ENCODE data around the gene CSTA. TPM values are rescaled to one million over a fixed set of nuclear protein-coding genes. Genes with fewer than 3 reads are reported as not detected.

Gene CSTA
- total and polyA plus RNA-seq, 2 of the 13 experiments (the other 11 are each of a cell fraction or from before 2014, with no cell fraction given): 3.9 to 11.0 TPM

DNA sequence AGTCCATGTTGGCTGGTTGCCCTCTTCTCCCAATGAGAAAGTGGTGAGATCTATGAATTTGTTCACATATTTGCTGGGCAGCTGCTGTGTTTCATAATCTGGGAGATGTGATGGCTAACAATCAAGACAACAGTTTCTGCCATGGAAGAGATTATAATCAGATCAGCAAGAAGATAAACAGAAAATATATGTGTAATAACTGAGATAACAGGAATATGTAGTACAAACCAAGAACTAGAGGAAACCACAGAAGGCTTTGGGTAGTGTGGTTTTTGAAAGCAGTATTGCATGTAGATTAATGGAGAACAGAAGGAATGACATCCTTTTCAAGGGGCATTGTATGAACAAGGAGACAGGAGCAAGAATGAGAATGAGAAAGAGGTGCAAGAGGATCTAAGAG is 12.2 kb upstream of the CSTA start (continued):
- TF ChIP-seq ZNF782 (CRISPR knock-in tag; IDR thresholded peaks at IDR 0.05; ENCODE audit: borderline replicate concordance): no peak

- POLR2A ChIA-PET: no interaction called here
- H3K27ac ChIP-seq (ENCODE audit: extremely low read length, insufficient read depth, low read length): no peak overlapping the region
- no peak for FAIRE-seq
Measured at GRCh38 chr3:122313281-122313680, 11.8 kb upstream of the CSTA start.

More at GRCh38 chr3:122313281-122313680, 11.8 kb upstream of the CSTA start:
- no peaks in the 10 kb centered on the region for H3K36me3 ChIP-seq (replicated peaks in 1 of 2; ENCODE audit: control insufficient read depth in 1 of 2, insufficient read depth in 2 of 2, low read length in 2 of 2)
- ATAC-seq (no peak), DNase-seq (ENCODE audit: low spot score) (no peak)
- in situ Hi-C loops (cut with HindIII; ENCODE audit: extremely low pct_ligation_motif_present, low pct_unique_long_range_greater_than_20kb) (loop anchor here (5.0 kb wide), 1 partner anchor 44 kb away; no protein-coding TSS in a partner anchor), intact Hi-C loops (cut with micrococcal nuclease; ENCODE audit: unreplicated experiment) (no loop called here)
- CTCF ChIA-PET (ENCODE audit: low intra/inter-chr PET ratio, low total read pairs): no interaction called here
- no peak overlapping the region for H2AFZ ChIP-seq (ENCODE audit: low read length)
- H3K4me2 ChIP-seq (ENCODE audit: low read depth, low read length): no peak overlapping the region
- TF ChIP-seq ZNF672 (CRISPR knock-in tag; IDR thresholded peaks at IDR 0.05): no peak
- no peak for TF ChIP-seq ZNF766 (CRISPR knock-in tag; IDR thresholded peaks at IDR 0.05; ENCODE audit: borderline replicate concordance)
- TF ChIP-seq ZNF567 (CRISPR knock-in tag; IDR thresholded peaks at IDR 0.05; ENCODE audit: borderline replicate concordance): no peak
- no peak for TF ChIP-seq PHB2 (IDR thresholded peaks at IDR 0.05; ENCODE audit: partially characterized antibody)
- TF ChIP-seq ZNF460 (CRISPR knock-in tag; IDR thresholded peaks at IDR 0.05; ENCODE audit: borderline replicate concordance): no peak
- no peak for TF ChIP-seq GPN1 (CRISPR knock-in tag; IDR thresholded peaks at IDR 0.05; ENCODE audit: borderline replicate concordance)
- TF ChIP-seq, protein P1, sequence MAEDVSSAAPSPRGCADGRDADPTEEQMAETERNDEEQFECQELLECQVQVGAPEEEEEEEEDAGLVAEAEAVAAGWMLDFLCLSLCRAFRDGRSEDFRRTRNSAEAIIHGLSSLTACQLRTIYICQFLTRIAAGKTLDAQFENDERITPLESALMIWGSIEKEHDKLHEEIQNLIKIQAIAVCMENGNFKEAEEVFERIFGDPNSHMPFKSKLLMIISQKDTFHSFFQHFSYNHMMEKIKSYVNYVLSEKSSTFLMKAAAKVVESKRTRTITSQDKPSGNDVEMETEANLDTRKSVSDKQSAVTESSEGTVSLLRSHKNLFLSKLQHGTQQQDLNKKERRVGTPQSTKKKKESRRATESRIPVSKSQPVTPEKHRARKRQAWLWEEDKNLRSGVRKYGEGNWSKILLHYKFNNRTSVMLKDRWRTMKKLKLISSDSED (CRISPR knock-in tag; IDR thresholded peaks at IDR 0.05): no peak
- no peak for TF ChIP-seq ARNT2 (CRISPR knock-in tag; IDR thresholded peaks at IDR 0.05; ENCODE audit: low read depth)
- TF ChIP-seq HMG20B (CRISPR knock-in tag; conservative IDR thresholded peaks at IDR 0.05): no peak
- TF ChIP-seq ZNF589 (CRISPR knock-in tag; conservative IDR thresholded peaks at IDR 0.05): no peak
- TF ChIP-seq SYNCRIP (IDR thresholded peaks at IDR 0.05; ENCODE audit: insufficient read depth, low read depth, low read length): no peak
- no peak for TF ChIP-seq ZNF367 (CRISPR knock-in tag; IDR thresholded peaks at IDR 0.05; ENCODE audit: borderline replicate concordance)
- TF ChIP-seq ZFP41 (CRISPR knock-in tag; IDR thresholded peaks at IDR 0.05; ENCODE audit: borderline replicate concordance): no peak
- no peak for TF ChIP-seq ATF7-NPFF (CRISPR knock-in tag; IDR thresholded peaks at IDR 0.05; ENCODE audit: low read depth)
- TF ChIP-seq SNAPC2 (CRISPR knock-in tag; IDR thresholded peaks at IDR 0.05): no peak
- TF ChIP-seq, protein P2, sequence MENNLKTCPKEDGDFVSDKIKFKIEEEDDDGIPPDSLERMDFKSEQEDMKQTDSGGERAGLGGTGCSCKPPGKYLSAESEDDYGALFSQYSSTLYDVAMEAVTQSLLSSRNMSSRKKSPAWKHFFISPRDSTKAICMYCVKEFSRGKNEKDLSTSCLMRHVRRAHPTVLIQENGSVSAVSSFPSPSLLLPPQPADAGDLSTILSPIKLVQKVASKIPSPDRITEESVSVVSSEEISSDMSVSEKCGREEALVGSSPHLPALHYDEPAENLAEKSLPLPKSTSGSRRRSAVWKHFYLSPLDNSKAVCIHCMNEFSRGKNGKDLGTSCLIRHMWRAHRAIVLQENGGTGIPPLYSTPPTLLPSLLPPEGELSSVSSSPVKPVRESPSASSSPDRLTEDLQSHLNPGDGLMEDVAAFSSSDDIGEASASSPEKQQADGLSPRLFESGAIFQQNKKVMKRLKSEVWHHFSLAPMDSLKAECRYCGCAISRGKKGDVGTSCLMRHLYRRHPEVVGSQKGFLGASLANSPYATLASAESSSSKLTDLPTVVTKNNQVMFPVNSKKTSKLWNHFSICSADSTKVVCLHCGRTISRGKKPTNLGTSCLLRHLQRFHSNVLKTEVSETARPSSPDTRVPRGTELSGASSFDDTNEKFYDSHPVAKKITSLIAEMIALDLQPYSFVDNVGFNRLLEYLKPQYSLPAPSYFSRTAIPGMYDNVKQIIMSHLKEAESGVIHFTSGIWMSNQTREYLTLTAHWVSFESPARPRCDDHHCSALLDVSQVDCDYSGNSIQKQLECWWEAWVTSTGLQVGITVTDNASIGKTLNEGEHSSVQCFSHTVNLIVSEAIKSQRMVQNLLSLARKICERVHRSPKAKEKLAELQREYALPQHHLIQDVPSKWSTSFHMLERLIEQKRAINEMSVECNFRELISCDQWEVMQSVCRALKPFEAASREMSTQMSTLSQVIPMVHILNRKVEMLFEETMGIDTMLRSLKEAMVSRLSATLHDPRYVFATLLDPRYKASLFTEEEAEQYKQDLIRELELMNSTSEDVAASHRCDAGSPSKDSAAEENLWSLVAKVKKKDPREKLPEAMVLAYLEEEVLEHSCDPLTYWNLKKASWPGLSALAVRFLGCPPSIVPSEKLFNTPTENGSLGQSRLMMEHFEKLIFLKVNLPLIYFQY (CRISPR knock-in tag; IDR thresholded peaks at IDR 0.05; ENCODE audit: borderline replicate concordance): no peak
- TF ChIP-seq, protein P3, sequence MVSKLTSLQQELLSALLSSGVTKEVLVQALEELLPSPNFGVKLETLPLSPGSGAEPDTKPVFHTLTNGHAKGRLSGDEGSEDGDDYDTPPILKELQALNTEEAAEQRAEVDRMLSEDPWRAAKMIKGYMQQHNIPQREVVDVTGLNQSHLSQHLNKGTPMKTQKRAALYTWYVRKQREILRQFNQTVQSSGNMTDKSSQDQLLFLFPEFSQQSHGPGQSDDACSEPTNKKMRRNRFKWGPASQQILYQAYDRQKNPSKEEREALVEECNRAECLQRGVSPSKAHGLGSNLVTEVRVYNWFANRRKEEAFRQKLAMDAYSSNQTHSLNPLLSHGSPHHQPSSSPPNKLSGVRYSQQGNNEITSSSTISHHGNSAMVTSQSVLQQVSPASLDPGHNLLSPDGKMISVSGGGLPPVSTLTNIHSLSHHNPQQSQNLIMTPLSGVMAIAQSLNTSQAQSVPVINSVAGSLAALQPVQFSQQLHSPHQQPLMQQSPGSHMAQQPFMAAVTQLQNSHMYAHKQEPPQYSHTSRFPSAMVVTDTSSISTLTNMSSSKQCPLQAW (CRISPR knock-in tag; IDR thresholded peaks at IDR 0.05): no peak
- H3K27me3 ChIP-seq (ENCODE audit: control insufficient read depth in 1 of 2, insufficient read depth in 2 of 2, low read length in 2 of 2): 0 out of 5 replicates have a peak, but pooled peaks cover 0 to 2% of the 10 kb centered on the region in 2 experiments
- H3K4me3 ChIP-seq (replicated peaks in 1 of 3; ENCODE audit: insufficient read depth in 1 of 3, low read depth in 2 of 3, low read length in 3 of 3): no peak overlapping the region
- BruUV-seq (replicated peaks): no TSS peak
- H3K4me1 ChIP-seq (ENCODE audit: insufficient read depth, low read length): peaks cover 23% of the 10 kb centered on the region
- H4K20me1 ChIP-seq (ENCODE audit: insufficient read depth, low read length): no peaks in the 10 kb centered on the region
- no peaks in the 10 kb centered on the region for H3K79me2 ChIP-seq (ENCODE audit: insufficient read depth, low read length)
- H3K9ac ChIP-seq (ENCODE audit: insufficient read depth, low read depth, low read length): no peak overlapping the region
- 14% methylated on average over 3 of the region's 3 CpGs for WGBS (ENCODE audit: low lambda C conversion rate)
- H3K9me3 ChIP-seq (ENCODE audit: low read length): no peaks in the 10 kb centered on the region

Measured in HepG2 (cell line).